Epithelial cell of proximal tubule (primary cell): ENCODE results near the gene FURIN. TPM values are rescaled to one million over a fixed set of nuclear protein-coding genes. Genes with fewer than 3 reads are reported as not detected.

Source experiments
- DNase-seq: peaks from one replicate; pipeline ENCODE4 v3.0.0-alpha.2; 2011; ENCODE audit warnings: low read depth
- H3K4me3 ChIP-seq: 2 replicates; pipeline ENCODE4 v1.5.1; 2011; ENCODE audit warnings: low read depth, mild to moderate bottlenecking, low read length
- total RNA-seq: library from RNA; depleted of rRNA; stranded (reverse); fragments of >200 nt; gene quantifications from 2 replicates; pipeline ENCODE4 v1.2.3, GENCODE V29; 2015
- TF ChIP-seq, protein P1 (sequence below): conservative IDR thresholded peaks from 2 replicates; pipeline ENCODE4 v1.5.1; 2012; ENCODE audit warnings: low read depth, mild to moderate bottlenecking, low read length

FURIN gene
- total RNA-seq, 1 donor from 2014 or later, result 91.0 TPM

GRCh38 chr15:90910441-90911301 is 42.3 kb downstream of the FURIN start:
- DNase-seq, result no peak
- TF ChIP-seq, protein P1, sequence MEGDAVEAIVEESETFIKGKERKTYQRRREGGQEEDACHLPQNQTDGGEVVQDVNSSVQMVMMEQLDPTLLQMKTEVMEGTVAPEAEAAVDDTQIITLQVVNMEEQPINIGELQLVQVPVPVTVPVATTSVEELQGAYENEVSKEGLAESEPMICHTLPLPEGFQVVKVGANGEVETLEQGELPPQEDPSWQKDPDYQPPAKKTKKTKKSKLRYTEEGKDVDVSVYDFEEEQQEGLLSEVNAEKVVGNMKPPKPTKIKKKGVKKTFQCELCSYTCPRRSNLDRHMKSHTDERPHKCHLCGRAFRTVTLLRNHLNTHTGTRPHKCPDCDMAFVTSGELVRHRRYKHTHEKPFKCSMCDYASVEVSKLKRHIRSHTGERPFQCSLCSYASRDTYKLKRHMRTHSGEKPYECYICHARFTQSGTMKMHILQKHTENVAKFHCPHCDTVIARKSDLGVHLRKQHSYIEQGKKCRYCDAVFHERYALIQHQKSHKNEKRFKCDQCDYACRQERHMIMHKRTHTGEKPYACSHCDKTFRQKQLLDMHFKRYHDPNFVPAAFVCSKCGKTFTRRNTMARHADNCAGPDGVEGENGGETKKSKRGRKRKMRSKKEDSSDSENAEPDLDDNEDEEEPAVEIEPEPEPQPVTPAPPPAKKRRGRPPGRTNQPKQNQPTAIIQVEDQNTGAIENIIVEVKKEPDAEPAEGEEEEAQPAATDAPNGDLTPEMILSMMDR, result no peak
- no peak overlapping the region for H3K4me3 ChIP-seq

GRCh38 chr15:90911302-90911623 is 42.9 kb downstream of the FURIN start:
- no peak for DNase-seq
- TF ChIP-seq, protein P1, result no peak
- no peak overlapping the region for H3K4me3 ChIP-seq

GRCh38 chr15:90911906-90912769 is 43.8 kb downstream of the FURIN start:
- H3K4me3 ChIP-seq, result no peak overlapping the region
- DNase-seq, result no peak
- TF ChIP-seq, protein P1, result no peak

DNA sequence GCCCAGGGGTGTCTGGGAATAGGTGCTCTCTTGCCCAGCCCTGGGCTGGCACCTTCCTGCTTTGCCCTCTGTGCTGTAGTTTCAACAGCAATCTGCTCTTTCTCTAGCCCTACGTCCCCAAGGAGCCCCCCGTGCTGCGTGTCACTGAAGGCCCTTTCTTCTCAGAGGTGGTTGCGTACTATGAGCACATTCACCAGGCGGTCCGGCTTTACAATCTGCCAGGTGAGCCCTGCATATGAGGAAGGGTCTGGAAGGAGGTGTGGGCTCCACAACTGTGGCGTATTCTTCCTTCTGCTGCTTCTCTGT is 44.3 kb downstream of the FURIN start:
- no peak overlapping the region for H3K4me3 ChIP-seq
- TF ChIP-seq, protein P1, result no peak
- DNase-seq, result no peak

DNA sequence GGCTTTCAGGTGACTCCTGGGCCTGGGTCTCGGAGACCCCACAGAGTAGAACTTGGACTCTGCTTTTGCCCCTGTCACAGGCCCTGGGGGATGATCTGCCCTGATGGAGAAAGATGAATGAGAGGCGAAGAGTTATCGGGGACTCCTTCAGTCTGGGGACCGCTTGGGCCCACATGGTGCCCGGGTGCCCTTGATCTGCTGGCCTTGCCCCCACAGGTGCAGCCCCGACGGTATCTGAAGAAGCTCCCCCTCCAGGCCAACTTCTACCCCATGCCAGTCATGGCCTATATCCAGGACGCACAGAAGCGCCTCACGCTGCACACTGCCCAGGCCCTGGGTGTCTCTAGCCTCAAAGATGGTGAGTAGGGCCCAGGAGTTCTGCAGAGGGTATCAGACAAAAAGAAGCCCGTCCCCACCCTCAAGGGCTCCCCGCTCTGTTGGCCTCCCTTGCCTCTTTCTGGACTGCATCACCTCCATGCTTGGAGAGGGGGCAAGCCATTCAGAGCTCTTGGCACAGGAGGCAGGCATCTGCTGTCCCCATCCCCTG is 45.1 kb downstream of the FURIN start:
- no peak overlapping the region for H3K4me3 ChIP-seq
- TF ChIP-seq, protein P1, result no peak
- DNase-seq, result no peak

DNA sequence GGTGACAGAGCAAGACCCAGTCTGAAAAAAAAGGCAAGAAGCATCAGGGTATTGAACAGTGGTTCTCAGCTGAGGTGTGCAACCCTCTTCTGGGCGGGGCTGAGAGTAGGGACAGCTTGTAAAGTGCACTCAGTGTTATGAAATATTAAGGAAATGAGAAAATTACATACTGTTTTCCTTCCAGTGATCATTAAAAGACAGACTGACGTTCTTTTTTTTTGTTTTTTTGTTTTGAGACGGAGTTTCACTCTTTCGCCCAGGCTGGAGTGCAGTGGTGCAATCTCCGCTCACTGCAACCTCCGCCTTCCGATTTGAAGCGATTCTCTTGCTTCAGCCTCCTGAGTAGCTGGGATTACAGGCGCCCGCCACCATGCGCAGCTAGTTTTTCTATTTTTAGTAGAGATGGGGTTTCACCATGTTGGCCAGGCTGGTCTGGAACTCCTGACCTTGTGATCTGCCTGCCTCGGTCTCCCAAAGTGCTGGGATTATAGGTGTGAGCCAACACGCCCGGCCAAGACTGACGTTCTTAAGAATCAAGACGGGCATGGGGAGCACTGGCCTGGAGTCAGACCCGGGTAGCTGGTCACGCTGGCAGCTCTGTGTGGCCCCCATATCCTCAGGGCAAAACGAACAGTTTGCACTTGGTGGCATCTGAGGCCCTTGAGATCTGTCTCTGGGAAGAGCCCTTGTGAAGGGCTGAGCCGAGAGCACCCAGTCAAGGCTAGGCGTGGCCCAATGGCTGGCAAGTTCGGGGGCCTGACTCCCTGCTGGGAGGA is 46.1 kb downstream of the FURIN start:
- DNase-seq, result no peak
- TF ChIP-seq, protein P1, result no peak
- H3K4me3 ChIP-seq, result no peak overlapping the region
